HG03342 (cell line): ENCODE results near the gene KCNB1.

Experiments
- ATAC-seq: cut with Tn5 transposase; IDR thresholded peaks from one replicate; pipeline ENCODE4 v1.9.1; 2021; ENCODE audit warnings: mild to moderate bottlenecking, moderate library complexity; ENCODE audit not compliant: unreplicated experiment

Gene KCNB1

DNA sequence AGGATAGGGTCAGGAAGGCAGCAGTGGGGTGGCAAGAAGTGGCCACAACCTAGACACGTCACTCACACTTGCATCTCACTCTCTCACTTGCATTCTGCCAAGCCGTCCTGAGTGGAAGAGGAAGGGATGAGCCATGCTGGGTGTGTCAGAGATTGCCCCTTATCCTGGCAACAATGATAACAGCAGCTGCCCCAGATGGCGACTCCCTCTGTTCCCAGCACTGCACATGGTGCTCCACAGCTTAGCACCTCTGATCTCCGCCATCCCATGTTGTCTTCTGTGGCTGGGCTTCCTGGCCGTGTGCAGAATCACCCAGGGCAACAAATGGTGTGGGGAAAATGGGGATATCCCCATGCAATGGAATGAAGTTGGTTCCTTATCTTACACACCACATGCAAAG lies 11.1 kb downstream of the KCNB1 start:
- no peak for ATAC-seq

DNA sequence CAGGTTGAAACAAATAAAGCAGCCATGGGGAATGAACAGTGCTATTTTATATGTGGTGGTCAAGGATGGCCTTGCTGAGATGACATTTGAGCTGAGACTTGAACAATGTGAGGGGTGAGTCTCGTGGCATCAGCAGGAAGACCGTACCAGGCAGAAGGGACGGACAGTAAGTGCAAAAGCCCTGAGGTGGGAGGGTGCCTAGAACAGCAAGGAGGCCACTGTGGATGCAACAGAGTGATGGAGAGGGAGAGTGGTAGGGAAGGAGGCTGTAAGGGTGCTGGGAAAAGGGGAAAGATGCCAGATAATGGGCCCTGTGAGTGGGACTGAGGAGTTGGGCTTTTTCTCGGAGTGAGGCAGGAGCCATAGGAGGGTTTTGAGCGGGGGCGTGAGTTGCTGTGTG lies 11.5 kb downstream of the KCNB1 start:
- no peak for ATAC-seq

DNA sequence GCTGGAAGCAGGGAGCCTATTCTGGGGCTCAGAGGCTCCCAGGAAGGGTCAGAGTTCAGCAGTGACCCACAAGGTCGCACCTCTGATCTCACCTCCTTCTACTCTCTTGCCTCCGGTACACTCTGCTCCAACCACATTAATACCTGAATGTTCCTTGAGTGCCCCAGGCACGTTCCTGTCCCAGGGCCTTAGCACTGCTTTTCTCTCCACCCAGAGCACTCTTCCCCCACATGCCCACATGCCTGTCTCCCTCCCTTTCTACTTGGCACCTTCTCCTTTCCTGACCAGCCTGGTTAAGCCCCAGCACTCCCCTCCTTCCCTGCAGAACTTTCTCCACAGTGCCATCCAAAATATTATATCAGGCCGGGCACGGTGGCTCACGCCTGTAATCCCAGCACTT lies 13.4 kb downstream of the KCNB1 start:
- no peak for ATAC-seq

DNA sequence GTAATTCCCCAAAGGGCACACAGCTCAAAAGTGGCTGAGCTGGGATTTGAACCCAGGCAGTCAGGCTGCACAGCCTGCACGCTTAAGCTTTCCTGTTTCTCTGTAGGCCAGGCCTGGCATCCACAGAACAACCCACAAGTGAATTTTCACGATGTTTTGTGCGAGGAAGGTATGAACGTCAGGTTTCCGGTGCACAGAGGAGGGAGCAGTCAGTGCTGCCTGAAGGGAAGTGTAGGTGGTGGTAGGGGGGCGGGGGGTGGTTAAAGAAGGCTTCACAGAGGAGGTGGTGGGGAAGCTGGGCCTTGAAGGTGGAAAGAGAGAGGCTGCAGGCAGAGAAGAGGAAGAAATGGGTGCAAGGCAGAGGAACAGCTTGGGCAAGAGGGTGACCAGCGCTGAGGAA lies 14.1 kb downstream of the KCNB1 start:
- ATAC-seq: no peak

DNA sequence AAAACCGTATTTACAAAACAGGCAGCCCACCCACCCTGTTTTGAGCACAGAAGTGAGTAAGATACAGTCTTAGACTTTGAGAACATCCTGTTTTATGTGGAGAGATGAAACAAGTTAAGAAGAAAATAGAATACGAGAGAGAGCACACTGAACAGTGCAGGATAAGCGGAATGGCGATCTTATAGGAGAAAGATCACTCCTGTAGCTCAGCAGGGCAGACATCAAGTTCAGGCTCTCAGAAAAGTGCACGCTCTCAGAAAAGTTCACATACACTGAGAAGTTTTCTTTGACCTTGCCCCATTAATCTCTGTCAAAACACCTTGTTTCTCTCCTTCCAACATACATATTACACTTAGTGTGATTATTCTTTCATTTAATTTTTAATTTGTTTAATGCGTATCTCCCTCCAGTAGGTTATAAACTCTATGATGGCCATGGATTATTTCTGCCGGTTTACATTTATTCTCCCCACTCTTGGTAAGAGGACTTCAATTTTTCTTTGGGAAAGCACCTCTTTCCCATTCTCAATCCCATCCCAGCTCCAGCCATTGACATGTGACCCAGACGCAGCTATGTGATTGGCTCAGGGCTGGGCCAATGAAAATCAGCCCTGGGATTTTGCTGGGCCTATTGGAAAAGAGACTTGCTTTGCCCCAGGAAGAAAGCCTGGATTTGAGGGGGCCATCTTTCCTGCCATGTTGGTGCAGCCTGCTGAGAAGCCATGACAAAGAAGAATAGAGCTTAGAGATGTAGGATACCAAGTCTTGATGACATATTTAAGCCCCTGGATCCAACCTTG lies 16.2 kb downstream of the KCNB1 start:
- ATAC-seq: no peak

DNA sequence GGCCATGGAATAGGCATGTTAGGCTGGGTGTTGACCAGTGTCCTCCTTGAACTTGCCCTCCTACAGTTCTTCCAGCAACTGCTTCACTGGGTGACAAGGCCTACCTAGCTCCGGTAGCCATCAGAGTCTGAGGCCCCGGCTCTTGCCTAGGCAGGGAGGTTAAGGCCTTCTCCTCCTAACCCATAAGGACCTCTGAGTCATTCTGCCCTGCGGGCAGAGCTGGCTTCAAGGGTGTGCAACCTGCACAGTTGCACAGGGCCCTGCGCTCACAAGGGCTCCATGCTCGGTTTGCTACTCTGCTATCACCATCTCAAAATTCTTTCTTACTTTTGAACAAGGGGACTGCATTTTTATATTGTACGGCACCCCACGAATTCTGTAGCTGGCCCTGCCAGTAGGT lies 17.9 kb downstream of the KCNB1 start:
- no peak for ATAC-seq

DNA sequence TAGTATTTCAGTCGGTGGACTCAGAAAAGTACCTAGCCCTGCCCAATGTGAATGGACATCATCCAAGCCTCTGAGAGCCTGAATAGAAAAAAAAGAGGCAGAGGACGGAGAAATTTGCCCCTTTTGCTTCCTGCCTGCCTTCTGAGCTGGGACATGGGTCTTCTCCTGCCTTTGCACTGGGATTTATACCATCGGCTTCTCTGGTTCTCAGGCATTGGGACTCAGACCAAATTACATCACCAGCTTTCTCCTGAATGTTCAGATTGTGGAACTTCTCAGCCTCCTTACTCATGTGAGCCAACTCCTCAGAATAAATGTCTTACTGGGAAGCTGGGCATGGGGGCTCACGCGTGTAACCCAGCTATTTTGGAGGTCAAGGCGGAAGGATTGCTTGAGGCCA lies 19.8 kb downstream of the KCNB1 start:
- ATAC-seq: no peak

DNA sequence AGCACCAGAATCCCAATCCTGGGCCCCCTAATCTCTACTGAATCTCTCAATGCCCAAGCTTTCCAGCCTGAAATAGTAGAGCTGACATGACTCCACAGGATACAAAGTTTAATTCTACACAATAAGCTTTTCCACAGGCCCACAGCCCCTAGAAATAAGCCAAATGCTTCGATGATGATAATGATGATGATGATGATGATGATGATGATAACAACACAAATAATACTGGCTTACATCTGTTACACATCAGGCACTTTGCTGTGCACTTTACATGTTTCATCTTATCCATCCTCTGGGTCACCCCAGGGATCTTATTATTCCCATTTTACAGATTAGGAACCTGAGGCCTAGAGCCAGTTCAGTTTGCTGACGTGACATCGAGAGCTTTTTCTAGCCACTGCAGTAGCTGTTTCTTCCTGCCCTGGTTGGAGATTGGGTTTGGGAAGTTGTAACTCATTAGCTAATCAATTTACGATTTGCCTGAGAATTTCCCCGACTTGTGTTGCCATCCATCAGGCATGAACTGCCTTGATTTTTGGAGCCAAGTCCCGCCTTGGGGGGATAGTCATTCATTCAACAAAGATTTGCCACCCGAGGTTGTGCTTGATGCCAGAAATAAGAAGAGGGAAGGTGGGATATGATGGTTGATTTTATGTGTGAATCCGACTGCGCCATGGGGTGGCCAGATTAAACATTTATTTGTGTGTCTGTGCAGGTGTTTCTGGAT lies 20.4 kb downstream of the KCNB1 start:
- no peak for ATAC-seq

DNA sequence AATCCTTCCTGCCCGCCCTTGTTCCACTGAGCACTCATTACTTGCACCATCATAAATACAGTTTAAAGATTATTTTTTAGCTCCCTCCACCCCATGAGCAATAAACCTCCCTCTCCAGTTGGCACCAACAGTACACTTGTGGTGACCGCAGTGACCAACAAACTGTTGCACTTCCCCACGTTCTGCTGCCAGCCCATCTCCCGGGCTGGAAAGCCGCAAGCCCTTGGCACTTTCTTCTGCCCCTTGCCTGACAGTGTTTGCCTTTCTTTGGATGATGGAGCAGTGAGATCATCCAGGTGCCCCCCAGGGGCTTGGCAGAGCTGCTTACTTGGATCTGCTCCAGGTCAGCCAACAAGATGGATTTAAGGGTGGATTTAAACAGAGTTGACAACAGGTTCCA lies 21.6 kb downstream of the KCNB1 start:
- ATAC-seq: no peak

DNA sequence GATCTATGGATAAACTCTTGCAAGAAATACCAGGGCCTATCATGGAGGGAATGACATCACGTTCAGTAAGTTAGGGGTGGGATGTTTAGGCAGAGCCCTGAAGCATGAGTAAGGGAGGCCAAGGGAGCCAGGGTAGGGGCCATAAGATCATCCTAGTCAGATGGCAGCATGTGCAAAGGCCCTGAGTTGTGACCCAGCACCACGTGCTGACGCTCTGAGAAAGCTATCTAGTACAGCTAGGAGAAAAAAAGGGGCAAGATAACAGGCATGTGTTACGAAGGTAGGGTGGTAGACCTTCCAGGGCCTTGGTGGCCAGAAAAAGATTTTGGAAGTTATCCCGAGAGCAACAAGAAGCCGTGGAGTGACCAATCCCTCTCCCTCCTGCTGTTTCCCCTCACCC lies 22.3 kb downstream of the KCNB1 start:
- ATAC-seq: no peak

DNA sequence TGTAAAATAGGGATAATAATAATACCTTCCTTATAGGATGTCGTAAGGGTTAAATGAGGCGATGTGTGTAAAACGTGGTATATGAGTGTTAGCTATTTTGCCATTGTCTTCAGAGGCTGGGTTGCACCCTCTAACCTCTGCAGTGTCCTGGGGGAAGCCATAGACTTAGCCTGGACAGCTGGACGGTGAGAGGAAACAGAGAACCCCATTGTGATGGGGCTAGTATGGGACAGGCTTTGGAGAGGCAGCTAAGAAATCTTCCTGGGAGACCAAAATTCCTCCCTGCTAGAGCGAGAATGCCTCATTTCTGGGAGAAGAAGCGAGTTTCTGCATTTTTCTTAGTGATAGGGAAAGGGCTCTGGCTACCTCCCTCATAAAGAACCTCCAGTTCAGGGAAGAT lies 22.8 kb downstream of the KCNB1 start:
- ATAC-seq: no peak

DNA sequence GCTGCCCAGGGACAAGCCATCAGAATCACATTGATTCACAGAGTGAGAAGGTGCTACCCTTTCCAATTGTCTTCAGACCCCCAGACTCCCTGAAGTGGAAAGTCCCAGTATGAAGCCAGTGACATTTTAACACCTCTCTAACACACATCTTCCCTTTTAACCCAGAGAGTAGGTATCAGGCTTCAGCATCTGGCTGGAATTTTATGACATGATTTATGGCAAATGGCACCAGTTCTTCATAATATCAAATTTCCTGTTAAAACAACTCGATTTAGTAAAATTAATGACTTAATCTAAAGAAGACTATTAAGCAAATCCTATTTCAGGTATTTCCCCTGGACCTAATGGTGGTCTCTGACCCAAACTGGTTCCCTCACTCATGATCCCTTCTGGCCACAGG lies 25.0 kb downstream of the KCNB1 start:
- no peak for ATAC-seq

DNA sequence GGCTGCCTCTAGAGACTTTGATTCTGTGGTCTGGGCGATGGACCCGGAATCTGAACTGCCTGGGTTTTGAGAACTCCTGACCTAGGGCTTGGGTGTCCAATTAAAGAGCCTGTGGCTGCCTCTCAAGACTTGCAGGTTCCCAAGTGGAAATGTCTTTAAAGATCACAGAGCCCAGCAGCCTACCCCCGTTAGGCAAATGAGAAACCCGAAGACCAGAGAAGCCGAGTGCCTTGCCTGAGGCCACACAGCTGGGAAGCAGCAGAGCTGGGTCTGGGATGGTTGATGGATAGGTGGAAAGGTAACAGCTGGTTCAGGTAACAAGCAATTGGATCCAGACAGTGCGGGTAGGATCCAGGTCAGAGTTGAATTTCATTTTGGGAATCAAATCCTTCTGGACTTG lies 25.8 kb downstream of the KCNB1 start:
- ATAC-seq: no peak

DNA sequence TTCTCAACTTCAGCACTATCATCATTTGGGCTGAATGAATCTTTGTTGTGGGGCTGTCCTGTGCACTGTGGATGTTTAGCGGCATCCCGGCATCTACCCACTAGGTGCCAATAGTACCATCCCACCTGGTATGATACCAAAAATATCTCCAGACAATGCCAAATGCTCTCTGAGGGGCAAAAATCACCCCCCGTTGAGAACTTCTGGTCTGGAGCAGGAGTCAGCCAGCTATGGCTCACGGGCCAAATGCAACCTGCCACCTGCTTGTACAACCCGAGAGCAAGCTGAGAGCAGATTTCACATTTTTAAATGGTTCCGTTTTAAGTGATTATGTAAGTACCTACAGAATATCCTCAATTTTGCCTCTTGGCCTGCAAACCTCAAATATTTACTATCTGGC lies 26.8 kb downstream of the KCNB1 start:
- ATAC-seq: no peak

DNA sequence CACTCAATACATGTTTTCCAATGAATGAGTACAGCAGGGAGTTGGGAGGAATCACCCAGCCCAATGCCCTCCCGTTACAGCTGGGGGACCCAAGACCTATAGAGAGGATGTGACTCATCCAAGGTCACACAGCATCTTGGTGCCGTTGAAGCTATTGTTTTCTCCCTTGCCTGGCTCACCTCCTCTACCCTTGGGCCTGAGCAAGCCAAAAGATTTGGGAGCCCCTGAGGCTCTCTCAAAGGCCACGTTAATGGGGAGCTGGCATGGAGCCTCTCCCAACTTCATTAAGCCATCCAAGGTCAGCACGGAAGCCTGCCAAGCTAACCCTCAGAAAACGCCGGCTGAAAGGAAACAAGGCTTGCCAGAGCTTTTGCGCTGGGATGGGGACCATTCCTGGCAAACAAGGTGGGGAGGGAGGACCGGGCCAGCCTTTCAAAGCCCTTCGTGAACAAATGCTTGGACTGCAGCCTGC lies 30.4 kb downstream of the KCNB1 start:
- ATAC-seq: no peak

DNA sequence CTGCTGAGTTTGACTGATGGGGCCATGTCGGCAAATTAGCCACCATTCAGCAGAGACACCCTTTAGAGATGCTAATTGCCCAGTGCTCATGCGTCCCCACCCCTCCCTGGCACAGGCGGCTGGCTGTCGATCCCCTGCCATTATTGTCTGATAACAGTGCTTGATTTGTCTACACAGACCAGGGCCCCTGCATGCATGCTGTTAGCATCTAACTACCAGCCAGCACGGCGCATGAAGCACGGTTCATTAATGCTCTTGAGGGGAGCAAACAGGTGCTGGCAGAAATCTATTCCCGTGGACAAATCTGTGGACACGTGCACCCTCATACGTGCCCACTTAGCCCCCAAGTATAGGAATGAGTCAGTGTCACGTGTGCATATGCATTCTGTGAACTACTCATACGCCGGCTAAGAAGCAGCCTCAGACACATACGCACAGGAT lies 32.2 kb downstream of the KCNB1 start:
- ATAC-seq: no peak

DNA sequence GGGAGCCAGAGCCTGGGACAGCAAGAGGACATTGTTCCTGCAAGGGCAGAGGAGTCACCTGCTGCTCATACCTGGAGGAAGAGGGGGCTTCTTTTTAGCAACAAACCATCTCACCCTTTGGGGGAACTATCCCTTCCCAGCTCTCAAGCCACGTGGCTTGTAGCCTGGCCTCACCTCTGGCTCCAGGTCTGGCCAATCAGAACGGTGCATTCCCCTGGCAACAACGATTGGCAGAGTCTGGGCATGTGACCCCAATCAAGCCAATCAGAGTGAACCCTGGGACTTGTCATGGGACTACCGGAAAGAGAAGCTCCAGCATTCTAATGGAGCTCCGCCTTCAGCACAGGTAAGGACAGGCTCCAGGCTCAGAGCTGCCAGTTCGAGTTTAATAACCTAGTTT lies 33.6 kb downstream of the KCNB1 start:
- no peak for ATAC-seq

DNA sequence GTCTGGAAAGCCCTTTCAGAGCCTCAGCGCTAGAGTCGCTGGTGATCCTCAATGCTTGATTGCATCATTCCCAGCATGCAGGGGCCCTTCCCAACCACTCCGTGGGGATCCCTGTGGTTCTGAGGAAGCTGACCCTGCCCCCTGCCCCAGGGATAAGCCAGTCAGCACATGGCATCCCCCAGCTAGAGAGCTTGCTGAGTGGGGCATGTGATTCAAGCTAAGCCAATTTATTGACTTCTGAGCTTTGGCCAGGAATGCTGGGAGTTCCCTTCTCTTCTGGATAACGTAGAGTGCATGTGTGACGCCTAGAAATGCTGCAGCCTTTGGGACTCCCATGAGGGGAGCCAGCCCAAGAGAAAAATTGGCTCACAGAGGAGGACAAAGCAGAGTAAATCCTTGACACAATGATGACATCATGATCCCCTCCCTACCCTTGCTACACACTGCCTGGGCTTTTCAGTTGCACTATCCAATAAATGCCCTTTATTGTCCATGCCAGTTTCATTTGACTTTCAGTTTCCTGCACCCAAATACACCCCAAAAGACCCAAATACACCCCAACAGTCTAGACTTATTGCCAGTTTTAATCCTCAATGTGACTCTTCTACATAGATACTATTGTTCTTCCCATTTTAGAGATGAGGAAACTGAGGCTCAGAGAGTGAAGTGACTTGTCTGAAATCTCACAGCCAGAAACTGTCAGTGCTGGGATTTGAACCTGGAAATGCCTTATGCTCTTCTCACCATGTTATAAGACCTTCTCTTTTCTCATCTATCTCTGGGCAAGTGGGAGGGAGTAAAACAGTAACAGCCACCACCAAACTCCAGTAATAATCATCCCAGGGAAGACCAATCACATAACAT lies 34.3 kb downstream of the KCNB1 start:
- ATAC-seq: no peak

DNA sequence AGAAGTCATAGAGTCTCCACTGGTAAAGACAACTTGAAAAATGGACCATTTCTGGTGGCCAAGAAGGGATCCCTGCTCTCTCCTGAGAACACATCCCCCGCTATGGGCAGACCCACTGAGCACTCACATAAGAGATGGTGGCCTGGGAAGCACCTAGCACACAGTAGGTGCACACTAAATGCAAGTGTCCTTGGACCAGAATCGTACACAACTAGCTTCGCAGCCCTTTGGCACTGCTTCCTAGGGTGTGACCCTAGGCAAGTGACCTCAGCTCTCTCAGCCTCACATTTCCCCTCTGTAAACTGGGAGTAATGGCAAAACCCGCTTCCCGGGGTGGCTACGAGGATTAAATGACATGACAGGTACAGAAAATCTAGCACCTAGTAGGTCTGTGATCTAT lies 35.1 kb downstream of the KCNB1 start:
- no peak for ATAC-seq

DNA sequence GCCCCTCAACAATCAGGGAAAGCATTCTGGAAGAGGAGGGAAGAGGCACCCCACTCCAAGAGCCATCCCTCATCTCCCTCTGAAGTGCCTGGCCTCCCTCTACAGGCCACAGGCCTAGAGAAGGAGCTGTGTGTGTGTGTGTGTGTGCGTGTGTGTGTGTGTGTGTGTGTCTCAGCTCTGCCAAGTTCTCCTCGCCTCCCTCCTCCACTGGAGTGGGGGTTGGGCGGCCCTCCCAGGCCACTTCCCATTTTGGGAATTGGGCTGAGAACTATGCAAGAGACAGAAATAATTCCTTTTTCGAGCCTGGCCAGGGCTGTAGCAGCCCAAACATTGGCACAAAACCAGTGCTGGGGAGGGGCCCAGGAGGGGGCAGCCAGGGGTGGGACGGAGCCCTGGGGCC lies 35.7 kb downstream of the KCNB1 start:
- ATAC-seq: no peak

DNA sequence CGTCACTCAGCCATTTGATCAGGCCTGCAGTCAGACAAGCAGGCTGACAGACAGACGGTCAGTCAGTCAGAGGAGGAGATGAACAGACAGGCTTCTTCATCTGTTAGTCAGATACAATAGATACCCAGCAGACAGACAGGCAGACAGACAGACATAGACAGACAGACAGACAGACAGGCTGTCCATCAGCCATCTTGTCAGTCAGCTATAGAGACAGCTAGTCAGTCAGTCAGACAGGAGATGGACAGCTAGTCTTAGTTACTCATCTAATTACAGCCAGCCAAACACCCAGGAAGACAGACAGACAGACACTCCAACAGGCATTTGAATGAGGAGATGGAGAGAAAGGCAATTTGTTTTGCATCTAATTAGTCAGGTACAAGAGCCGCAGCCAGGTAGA lies 36.4 kb downstream of the KCNB1 start:
- no peak for ATAC-seq

DNA sequence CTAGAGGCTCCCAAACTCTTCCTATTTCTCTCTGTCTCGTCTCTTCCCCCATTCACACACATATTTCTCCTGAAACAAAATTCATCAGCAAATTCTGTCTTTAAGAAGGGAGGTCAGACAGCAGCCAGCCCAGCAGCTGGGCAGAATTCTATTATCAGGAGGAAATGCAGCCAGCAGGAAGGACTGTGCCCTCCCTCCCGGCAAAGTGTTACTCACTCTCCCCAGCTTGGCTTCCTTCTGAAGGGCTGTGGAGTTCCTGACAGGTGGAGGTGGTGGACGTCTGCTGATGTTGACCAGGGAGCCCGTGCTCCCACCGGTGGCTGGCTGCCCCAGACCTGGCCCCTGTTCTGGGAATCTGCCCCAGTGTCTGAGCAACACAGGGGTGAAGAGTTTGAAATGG lies 37.3 kb downstream of the KCNB1 start:
- ATAC-seq: no peak
